Immature natural killer cell (primary cell): ENCODE data around the gene SDHB. TPM values are rescaled to one million over a fixed set of nuclear protein-coding genes. Genes with fewer than 3 reads are reported as not detected.

Source experiments
- DNase-seq, 3 donors: peaks; one replicate each; pipeline ENCODE4 v3.0.0; 2022; ENCODE audit warnings: mixed read lengths in 1 of 3
- H3K27ac Mint-ChIP-seq, 6 donors: one replicate each; pipeline ENCODE4 v1.8.0; 2020; ENCODE audit warnings: mixed read lengths in 6 of 6, mild to moderate bottlenecking in 5 of 6, inconsistent platforms in 4 of 6, moderate library complexity in 3 of 6
- H3K27me3 Mint-ChIP-seq, 3 donors: one replicate each; pipeline ENCODE4 v1.8.0; 2020 to 2021; ENCODE audit warnings: low read depth in 3 of 3, mild to moderate bottlenecking in 3 of 3, mixed read lengths in 3 of 3, moderate library complexity in 3 of 3, inconsistent platforms in 1 of 3
- H3K36me3 Mint-ChIP-seq, 3 donors: one replicate each; pipeline ENCODE4 v1.8.0; 2020; ENCODE audit warnings: mixed read lengths in 3 of 3, inconsistent platforms in 2 of 3, mild to moderate bottlenecking in 2 of 3
- H3K4me1 Mint-ChIP-seq, 2 donors: one replicate each; pipeline ENCODE4 v1.8.0; 2020; ENCODE audit warnings: inconsistent platforms in 2 of 2, mild to moderate bottlenecking in 2 of 2, mixed read lengths in 2 of 2, moderate library complexity in 1 of 2
- H3K4me3 Mint-ChIP-seq, 5 donors: one replicate each; pipeline ENCODE4 v1.8.0; 2020; ENCODE audit warnings: mild to moderate bottlenecking in 5 of 5, mixed read lengths in 5 of 5, inconsistent platforms in 3 of 5, moderate library complexity in 3 of 5
- H3K9me3 Mint-ChIP-seq, 6 donors: one replicate each; pipeline ENCODE4 v1.8.0; 2020; ENCODE audit warnings: mild to moderate bottlenecking in 6 of 6, mixed read lengths in 6 of 6, inconsistent platforms in 4 of 6, moderate library complexity in 3 of 6
- polyA plus RNA-seq, 3 donors: library from polyadenylated mRNA; unstranded; fragments of 300-500 nt; fragmentation: Illumina TruSeq; gene quantifications; one replicate each; pipeline ENCODE4 v1.2.3, GENCODE V29; 2021

SDHB gene
- polyA plus RNA-seq, 3 donors from 2014 or later: 142 to 299 (median 173) TPM

DNA sequence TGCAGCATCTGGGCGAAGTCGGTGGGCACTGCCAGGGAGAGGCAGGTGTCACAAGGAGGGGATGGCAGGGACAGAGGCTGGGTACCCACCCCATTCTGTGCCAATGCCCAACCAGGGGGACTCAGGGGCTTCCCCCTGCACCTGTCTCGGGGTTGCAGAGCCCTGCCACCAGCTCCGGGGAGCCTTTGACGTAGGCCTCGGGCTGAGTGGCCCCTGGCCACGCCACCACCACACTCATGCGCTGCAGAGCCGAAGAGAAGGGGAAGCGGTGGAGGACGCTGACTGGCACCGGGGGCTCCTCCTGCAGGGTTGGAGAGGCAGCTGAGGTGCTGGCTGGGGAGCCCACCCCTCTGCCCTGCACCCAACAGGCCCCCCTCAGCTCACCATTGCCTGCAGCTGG is 61.7 kb downstream of the SDHB start:
- peaks cover 0 to 8% (median 4%) of the 10 kb centered on the region in 3 donors for H3K36me3 Mint-ChIP-seq
- H3K4me1 Mint-ChIP-seq: no peaks in the 10 kb centered on the region

DNA sequence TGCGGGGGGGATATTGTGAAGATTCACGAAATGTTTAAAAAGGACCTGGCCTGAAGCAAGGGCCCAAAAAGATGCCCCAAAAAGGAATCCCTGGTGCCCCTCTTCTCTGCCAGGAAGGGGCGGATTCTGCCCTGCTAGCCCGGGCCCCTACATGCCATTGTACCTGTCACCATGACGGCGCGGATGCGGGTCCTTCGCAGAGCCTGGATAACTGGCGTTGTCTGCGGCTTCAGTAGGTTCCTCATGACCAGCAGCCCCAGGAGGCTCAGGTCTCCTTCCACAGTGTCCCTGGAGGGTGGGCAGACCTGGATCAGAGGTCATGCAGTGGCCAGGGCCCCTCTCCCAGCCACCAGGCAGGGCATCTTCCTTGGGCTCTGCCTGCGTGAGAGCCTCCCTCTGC is 62.3 kb downstream of the SDHB start:
- H3K36me3 Mint-ChIP-seq: peaks cover 0 to 8% (median 4%) of the 10 kb centered on the region in 3 donors
- no peak overlapping the region for H3K4me3 Mint-ChIP-seq
- H3K4me1 Mint-ChIP-seq: no peaks in the 10 kb centered on the region
- H3K9me3 Mint-ChIP-seq: no peaks in the 10 kb centered on the region
- no peak overlapping the region for H3K27ac Mint-ChIP-seq
- peaks cover 0 to 2% (median 2%) of the 10 kb centered on the region in 3 donors for H3K27me3 Mint-ChIP-seq
- no peak for DNase-seq

More for the DNA sequence above, 61.7 kb downstream of the SDHB start:
- no peak overlapping the region for H3K4me3 Mint-ChIP-seq
- peaks cover 0 to 2% (median 0%) of the 10 kb centered on the region in 3 donors for H3K27me3 Mint-ChIP-seq
- no peaks in the 10 kb centered on the region for H3K9me3 Mint-ChIP-seq
- H3K27ac Mint-ChIP-seq: no peak overlapping the region
- DNase-seq: no peak

DNA sequence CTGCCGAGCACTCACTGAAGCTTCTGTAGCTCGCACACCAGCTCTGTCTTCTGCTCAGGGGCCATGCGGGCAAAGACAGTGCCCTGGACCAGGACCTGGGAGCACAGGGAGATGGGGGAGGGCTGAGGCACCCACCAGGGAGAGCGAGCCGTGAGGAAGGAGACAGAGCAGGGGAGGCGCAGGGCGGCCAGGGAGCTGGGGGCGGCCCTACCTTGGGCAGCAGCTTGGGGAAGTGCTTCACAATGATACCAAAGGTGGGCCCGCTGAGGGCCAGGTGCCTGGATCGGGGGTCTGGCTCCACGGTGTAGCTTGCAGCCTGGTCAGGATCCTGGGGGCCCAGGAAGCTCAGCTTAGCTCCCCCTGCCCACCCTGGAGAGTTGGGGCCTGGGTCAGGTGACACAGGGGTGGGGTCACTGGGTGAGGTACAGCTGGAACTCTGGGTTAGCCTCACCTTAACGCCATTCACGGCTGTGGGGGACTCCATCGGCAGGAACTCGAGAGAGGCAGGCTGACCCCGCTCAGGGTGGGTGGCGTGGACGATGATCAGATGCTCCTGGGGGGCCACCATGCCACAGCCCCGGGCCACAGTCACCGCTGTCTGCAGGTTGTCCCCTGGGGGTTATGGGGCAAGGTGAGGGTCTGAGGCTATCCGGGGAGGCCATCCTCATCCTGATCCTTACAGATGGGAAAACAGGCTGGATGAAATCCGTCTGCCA is 64.0 kb downstream of the SDHB start:
- Mint-ChIP-seq H3K27ac (no peak overlapping the region), H3K27me3 (peaks cover 0 to 3% (median 2%) of the 10 kb centered on the region in 3 donors), H3K4me1 (no peaks in the 10 kb centered on the region), H3K36me3 (peaks cover under 1 to 8% (median 3%) of the 10 kb centered on the region in 3 donors), H3K9me3 (no peaks in the 10 kb centered on the region), H3K4me3 (no peak overlapping the region)
- DNase-seq: no peak

DNA sequence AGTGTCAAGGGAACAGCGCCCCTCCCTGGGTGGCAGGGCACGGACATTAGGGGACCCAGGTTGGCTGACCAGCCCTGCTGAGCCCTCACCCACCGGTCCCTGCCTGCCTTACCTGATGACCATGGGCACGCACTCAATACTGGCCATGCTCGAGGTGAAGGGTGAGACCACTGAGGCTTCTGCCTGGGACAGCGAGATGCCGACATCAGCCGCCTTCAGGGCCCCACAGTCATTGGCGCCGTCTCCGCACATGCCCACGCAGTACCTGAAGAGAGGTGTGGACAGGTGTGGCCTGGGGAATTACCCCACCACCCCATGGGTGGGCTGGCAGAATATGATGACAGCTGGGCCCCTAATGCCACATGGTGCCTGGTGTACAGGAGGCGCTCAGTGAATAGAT is 65.6 kb downstream of the SDHB start:
- Mint-ChIP-seq H3K9me3 (no peaks in the 10 kb centered on the region), H3K27ac (no peak overlapping the region), H3K27me3 (peaks cover 0 to 4% (median 3%) of the 10 kb centered on the region in 3 donors), H3K4me3 (no peak overlapping the region), H3K4me1 (no peaks in the 10 kb centered on the region), H3K36me3 (peaks cover 0 to 8% (median 7%) of the 10 kb centered on the region in 3 donors)
- DNase-seq: no peak

DNA sequence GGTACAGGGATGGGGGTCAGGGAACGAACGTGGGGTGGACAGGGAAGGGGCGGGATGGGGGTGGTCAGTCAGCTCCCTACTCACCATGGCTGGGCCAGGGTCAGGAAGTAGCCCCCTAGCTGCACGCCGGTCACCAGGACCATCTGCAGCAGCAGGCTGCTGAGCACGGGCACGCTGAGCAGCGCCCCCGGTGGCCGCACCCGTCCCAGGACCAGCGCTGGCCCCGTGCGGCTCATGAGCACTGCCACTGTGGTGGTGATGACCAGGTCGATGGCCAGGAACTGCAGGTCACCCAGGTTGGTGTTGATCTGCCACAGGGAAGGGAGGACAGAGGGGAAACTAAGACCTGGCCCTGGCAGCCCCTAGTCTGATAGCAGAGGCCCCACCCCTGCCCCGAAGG is 66.9 kb downstream of the SDHB start:
- no peak overlapping the region for H3K4me3 Mint-ChIP-seq
- no peak for DNase-seq
- H3K27ac Mint-ChIP-seq: no peak overlapping the region
- H3K36me3 Mint-ChIP-seq: peaks cover 0 to 8% (median 7%) of the 10 kb centered on the region in 3 donors
- H3K27me3 Mint-ChIP-seq: peaks cover 3 to 4% (median 4%) of the 10 kb centered on the region in 3 donors
- no peaks in the 10 kb centered on the region for H3K9me3 Mint-ChIP-seq
- no peaks in the 10 kb centered on the region for H3K4me1 Mint-ChIP-seq

DNA sequence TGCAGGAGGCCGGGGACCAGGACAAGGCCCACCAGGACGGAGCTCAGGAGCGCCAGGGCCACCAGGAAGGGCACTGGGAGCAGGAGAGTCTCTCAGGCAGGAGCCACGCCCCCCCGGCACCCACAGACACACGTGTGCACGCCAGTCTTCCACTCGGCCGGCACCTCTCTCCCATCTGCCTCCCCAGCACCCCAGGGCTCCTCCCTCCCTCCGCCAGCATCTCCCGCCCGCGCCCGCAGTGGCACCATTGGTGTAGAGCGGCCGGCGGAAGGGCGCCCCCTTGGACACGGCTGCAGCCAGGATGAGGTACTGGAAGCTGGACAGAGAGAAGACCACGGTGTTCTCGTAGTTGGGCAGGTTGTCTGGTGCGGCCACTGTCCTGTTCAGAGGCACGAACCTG is 67.3 kb downstream of the SDHB start:
- Mint-ChIP-seq H3K27me3 (peaks cover 3 to 4% (median 4%) of the 10 kb centered on the region in 3 donors), H3K27ac (no peak overlapping the region), H3K4me3 (no peak overlapping the region), H3K9me3 (no peaks in the 10 kb centered on the region), H3K36me3 (peaks cover 0 to 8% (median 7%) of the 10 kb centered on the region in 3 donors), H3K4me1 (peaks cover 0 to under 1% of the 10 kb centered on the region in 2 donors)
- no peak for DNase-seq

DNA sequence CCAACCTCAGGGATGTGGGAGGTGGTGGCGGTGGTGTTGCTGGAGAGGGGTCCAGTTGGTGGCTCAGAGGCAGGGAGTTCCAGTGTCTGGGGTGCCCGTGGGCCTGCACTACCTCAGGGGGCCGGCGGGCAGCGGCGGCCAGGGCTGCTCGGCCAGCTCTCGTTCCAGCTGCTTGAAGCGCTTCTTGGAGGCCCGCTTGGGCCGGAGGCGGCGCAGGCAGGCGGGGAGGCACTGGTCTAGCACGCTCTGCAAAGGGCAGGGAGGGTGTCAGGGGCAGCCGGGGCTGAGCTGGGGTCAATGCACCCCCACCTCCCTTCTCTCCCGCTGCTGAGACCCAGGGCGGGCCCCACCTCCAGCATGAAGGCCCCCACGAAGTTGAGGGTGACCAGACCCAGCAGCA is 67.7 kb downstream of the SDHB start:
- Mint-ChIP-seq H3K27ac (no peak overlapping the region), H3K9me3 (no peaks in the 10 kb centered on the region), H3K27me3 (peaks cover 5 to 9% (median 6%) of the 10 kb centered on the region in 3 donors)

DNA sequence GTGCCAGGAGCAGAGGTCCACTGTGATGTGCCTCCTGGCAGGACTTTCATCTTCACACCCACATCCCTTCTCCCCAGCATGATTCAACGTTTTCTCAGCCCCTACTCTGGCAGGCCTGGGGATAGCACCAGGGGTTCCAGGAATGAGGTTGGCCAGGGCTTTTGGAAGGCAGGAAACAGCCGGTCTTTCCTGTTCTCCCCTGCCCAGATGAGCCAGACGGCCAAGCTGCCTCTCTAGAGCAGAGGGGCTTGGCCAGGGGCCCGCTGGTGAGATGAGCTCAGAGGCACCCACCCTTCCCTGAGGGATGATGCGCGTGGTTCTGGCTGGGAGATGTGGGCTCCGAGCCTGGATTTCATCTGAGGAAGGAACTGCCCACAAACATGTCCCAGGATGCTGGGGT is 69.1 kb downstream of the SDHB start:
- Mint-ChIP-seq H3K4me1 (peaks cover 8 to 11% of the 10 kb centered on the region in 2 donors), H3K9me3 (no peaks in the 10 kb centered on the region), H3K27me3 (peaks cover 5 to 12% (median 9%) of the 10 kb centered on the region in 3 donors), H3K36me3 (peaks cover 0 to 7% (median 4%) of the 10 kb centered on the region in 3 donors), H3K27ac (no peak overlapping the region), H3K4me3 (no peak overlapping the region)
- no peak for DNase-seq

More for the DNA sequence above, 67.7 kb downstream of the SDHB start:
- no peak for DNase-seq
- Mint-ChIP-seq H3K4me1 (peaks cover 3 to 5% of the 10 kb centered on the region in 2 donors), H3K36me3 (peaks cover 0 to 7% (median 4%) of the 10 kb centered on the region in 3 donors), H3K4me3 (no peak overlapping the region)

DNA sequence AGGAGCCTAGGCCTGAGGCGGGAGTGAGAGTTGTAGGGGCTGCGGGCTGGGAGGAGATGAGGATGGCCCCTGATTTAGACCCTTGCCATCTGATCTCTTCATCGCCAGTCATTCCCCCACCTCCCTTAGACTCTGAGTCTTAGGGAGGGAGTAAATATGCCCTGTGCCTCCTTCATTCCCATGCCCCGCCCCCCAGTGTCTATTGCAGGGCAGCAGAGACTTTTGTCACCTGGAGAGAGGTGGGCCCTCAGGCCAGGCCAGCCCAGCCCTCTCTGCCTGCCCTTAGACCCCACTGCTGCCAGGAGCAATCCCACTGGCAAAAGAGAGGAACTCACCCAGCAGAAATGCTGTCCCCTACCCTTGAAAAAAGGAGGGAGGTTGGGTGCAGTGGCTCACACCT is 70.2 kb downstream of the SDHB start:
- H3K4me1 Mint-ChIP-seq: peaks cover 8 to 11% of the 10 kb centered on the region in 2 donors
- peaks cover 0 to 7% (median 4%) of the 10 kb centered on the region in 3 donors for H3K36me3 Mint-ChIP-seq
- DNase-seq: no peak
- peak overlapping the region in 1 of 5 donors; percentile 27 for H3K4me3 Mint-ChIP-seq
- H3K27me3 Mint-ChIP-seq: peaks cover 5 to 12% (median 9%) of the 10 kb centered on the region in 3 donors
- no peaks in the 10 kb centered on the region for H3K9me3 Mint-ChIP-seq
- no peak overlapping the region for H3K27ac Mint-ChIP-seq

DNA sequence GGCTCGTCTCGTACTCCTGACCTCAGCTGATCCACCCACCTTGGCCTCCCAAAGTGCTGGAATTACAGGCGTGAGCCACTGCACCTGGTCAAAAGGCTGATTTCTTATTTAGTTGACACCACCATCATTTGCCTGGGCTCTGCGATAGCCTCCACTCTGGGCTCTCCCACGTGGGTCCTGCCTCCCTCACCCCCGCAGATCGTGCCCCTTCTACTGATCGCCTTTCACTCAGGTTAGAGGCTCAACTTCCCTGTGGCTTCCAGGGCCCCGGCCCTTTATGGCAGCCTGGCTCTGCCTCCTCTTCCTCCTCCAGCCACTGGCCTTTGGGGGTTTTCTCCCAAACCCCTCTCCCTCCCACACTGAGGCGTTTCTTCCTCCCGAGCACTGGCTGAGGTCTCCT is 70.9 kb downstream of the SDHB start:
- no peaks in the 10 kb centered on the region for H3K9me3 Mint-ChIP-seq
- peaks cover 5 to 12% (median 9%) of the 10 kb centered on the region in 3 donors for H3K27me3 Mint-ChIP-seq
- DNase-seq: no peak
- peak overlapping the region in 1 of 5 donors; percentile 27 for H3K4me3 Mint-ChIP-seq
- no peak overlapping the region for H3K27ac Mint-ChIP-seq
- peaks cover 8 to 11% of the 10 kb centered on the region in 2 donors for H3K4me1 Mint-ChIP-seq
- peaks cover 0 to 7% (median 4%) of the 10 kb centered on the region in 3 donors for H3K36me3 Mint-ChIP-seq

DNA sequence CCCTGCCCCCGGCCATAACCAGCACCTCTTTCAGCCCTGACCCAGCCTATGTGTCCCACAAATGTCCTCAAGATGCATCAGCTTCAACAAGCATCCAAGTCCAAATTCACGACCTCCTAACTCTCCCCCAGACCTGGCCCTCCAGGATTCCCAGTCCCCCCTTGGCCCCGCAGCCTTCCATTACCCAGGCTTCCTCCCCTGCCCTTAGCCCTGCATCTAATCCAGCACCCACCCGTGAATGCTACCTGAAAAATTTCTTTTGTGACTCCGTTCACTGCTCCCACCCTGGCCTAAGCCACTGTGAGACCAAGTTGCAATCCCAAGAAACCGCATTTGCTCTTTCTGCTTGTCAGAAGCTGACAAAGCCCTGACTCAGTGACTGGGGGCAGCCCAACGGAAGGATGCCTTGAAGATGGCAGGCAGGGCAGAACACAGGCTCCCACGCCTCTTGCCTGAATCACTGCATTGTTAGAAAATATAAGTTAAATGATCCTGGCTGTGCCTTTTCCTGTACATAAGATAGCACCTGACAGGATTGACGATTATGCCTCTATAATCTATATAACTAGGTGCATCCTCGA is 72.5 kb downstream of the SDHB start:
- peaks cover 0 to 7% (median 4%) of the 10 kb centered on the region in 3 donors for H3K36me3 Mint-ChIP-seq
- H3K4me1 Mint-ChIP-seq: peaks cover 8 to 11% of the 10 kb centered on the region in 2 donors
- no peak for DNase-seq
- H3K4me3 Mint-ChIP-seq: peak overlapping the region; percentile 51 to 84 (median 71)
- no peak overlapping the region for H3K27ac Mint-ChIP-seq
- H3K27me3 Mint-ChIP-seq: peaks cover 3 to 12% (median 9%) of the 10 kb centered on the region in 3 donors
- H3K9me3 Mint-ChIP-seq: no peaks in the 10 kb centered on the region

DNA sequence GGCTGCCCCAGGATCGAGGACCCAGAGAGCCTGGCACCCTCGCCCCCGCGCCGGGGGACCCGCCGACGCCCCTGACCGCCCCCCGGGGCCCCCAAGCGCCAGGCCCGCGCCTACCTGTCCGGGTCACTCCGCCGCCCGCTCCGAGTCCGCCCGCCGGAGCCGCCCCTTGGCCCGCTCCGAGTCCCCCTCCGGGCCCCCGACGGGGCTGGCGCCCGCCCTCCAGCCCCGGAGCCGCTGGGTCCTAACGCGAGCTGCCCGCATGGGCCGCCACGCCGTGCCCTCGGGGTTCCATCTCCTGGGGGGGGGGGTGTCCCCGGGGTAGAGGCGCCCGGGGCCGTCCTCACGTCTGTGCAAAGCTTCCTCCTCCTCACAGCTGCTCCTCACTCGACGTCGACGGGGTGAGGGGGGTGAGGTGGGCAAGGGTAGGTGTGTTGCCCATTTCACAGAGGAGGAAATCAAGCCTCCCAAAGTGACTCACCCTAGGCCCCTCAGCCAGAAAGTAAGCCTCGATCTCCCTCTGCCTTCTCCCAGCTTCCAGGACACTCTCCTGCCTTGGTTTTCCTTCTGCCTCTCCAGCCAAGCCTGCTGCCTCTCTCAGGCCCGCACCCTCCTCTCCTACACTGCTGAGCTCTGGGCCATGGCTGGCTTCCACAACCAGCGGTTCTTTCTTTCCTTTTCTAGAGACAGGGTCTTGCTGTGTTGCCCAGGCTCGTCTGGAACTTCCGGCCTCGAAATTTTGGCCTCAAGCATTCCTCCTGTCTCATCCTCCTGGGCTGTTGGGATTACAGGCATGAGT is 73.2 kb downstream of the SDHB start, which contains the start of gene MFAP2:
Gene MFAP2 (minus strand): TSS at position 148 of the 796 bp plus-strand sequence. CDS start 2,347 bp downstream, outside the sequence.
- no peak within 1 kb of the TSS for H3K27ac Mint-ChIP-seq
- H3K27me3 Mint-ChIP-seq: peaks cover 3 to 14% (median 8%) of the 10 kb centered on the region in 3 donors
- H3K36me3 Mint-ChIP-seq: peaks cover 0 to 5% (median under 1%) of the 10 kb centered on the region in 3 donors
- no peak for DNase-seq
- H3K9me3 Mint-ChIP-seq: no peaks in the 10 kb centered on the region
- H3K4me3 Mint-ChIP-seq: peak within 1 kb of the TSS; percentile 51 to 84 (median 71)
- H3K4me1 Mint-ChIP-seq: peaks cover 8 to 11% of the 10 kb centered on the region in 2 donors

DNA sequence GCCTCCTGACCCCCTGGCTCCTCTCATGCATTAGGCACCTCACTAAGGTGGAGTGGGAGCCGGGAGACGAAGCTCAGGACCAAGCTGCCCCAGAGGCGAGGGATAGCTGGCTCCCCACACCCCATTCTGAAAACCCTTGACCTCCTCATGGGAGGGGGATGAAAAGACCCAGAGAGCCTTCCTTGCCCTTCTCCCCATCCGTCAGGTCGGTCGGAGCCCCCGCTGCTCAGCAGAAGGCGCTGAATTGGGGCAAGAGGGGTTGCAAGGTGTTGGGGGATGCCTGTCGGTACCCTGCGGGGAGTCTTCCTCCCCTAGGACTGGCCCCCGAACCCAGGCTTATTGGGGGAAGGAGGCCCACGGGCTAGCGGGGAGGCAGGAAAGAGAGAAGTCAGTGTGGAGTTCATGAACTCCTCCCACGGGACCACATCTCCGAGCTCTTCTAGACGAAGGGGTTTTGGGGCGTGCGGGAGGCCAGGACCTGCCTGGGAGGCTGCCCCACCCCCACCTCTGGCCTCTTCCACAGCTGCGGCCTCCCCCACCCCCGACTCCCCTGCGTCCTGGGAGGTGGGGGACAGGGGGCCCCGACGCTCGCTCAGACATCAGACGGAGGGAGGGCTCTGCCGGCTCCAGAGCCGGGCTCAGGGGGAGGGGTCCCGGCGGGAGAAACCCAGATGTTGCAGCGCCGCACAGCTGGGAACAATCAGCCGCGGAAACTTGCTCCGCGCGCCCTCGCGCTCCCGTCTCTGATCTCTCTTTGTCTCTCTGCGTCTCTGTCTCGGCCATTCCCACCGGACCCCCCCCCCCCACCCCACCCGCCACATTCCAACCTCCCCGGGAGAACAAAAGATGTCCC is 74.1 kb downstream of the SDHB start:
- H3K4me3 Mint-ChIP-seq: peak overlapping the region in 4 of 5 donors; percentile 13 to 21 (median 19)
- peaks cover 8 to 11% of the 10 kb centered on the region in 2 donors for H3K4me1 Mint-ChIP-seq
- DNase-seq: no peak
- H3K9me3 Mint-ChIP-seq: no peaks in the 10 kb centered on the region
- H3K27ac Mint-ChIP-seq: no peak overlapping the region
- H3K27me3 Mint-ChIP-seq: peaks cover 3 to 16% (median 8%) of the 10 kb centered on the region in 3 donors
- peaks cover 0 to 4% (median 0%) of the 10 kb centered on the region in 3 donors for H3K36me3 Mint-ChIP-seq
